ENCODE measurements around the gene CSKMT. TPM values are rescaled to one million over a fixed set of nuclear protein-coding genes. Genes with fewer than 3 reads are reported as not detected.

CSKMT gene
- total and polyA plus RNA-seq, 8 donors: 5.1 to 21.8 (median 6.5) TPM

- Histone ChIP-seq H3K27me3 (no peaks in the 10 kb centered on the region), H3K9me3 (no peaks in the 10 kb centered on the region), H3K27ac (no peak overlapping the region), H3K4me3 (peak overlapping the region in 1 of 2 donors; percentile 92), H3K36me3 (peaks cover 0 to 51% of the 10 kb centered on the region in 2 donors), H3K4me1 (peaks cover 18 to 48% of the 10 kb centered on the region in 2 donors)
- DNase-seq (peak in 1 of 4 donors; percentile 54), ATAC-seq (no peak)
- TF ChIP-seq CTCF (IDR thresholded peaks at IDR 0.05): no peak
- intact Hi-C loops (cut with DNase I): no loop called here
Observed at GRCh38 chr11:62677714-62678113, 12.6 kb downstream of the CSKMT start.

GRCh38 chr11:62678433-62678769 lies 13.3 kb downstream of the CSKMT start:
- TF ChIP-seq CTCF (IDR thresholded peaks at IDR 0.05): no peak
- intact Hi-C loops (cut with DNase I): no loop called here
- Histone ChIP-seq H3K9me3 (no peaks in the 10 kb centered on the region), H3K27me3 (no peaks in the 10 kb centered on the region), H3K27ac (peak overlapping the region; percentile 79 to 94), H3K4me3 (peak overlapping the region; percentile 92 to 94), H3K36me3 (peaks cover 0 to 46% of the 10 kb centered on the region in 2 donors), H3K4me1 (peaks cover 15 to 41% of the 10 kb centered on the region in 2 donors)
- DNase-seq (no peak), ATAC-seq (no peak)

GRCh38 chr11:62678770-62679696 lies 13.9 kb downstream of the CSKMT start, which contains the start of gene UBXN1:
UBXN1 (minus strand) TSS chr11:62679073; CDS start chr11:62678923, 150 bp downstream.
- Histone ChIP-seq H3K36me3 (peaks cover 0 to 39% of the 10 kb centered on the region in 2 donors), H3K4me3 (peak within 1 kb of the TSS; percentile 92 to 94), H3K9me3 (no peaks in the 10 kb centered on the region), H3K27ac (peak within 1 kb of the TSS; percentile 79 to 94), H3K27me3 (no peaks in the 10 kb centered on the region), H3K4me1 (peaks cover 15 to 36% of the 10 kb centered on the region in 2 donors)
- TF ChIP-seq CTCF (IDR thresholded peaks at IDR 0.05): no peak
- ATAC-seq (peak; percentile 92), DNase-seq (peak; percentile 89 to 95 (median 92))
- intact Hi-C loops (cut with DNase I): no loop called here

- Histone ChIP-seq H3K4me1 (peaks cover 15 to 36% of the 10 kb centered on the region in 2 donors), H3K27ac (peak overlapping the region in 1 of 2 donors; percentile 7), H3K36me3 (peaks cover 0 to 21% of the 10 kb centered on the region in 2 donors), H3K4me3 (no peak overlapping the region), H3K27me3 (no peaks in the 10 kb centered on the region), H3K9me3 (no peaks in the 10 kb centered on the region)
- ATAC-seq (peak; percentile 80), DNase-seq (peak in 1 of 4 donors; percentile 41)
- peak; percentile 32 to 36 for TF ChIP-seq CTCF (IDR thresholded peaks at IDR 0.05)
- intact Hi-C loops (cut with DNase I): no loop called here
Observed at GRCh38 chr11:62680825-62681240, 15.7 kb downstream of the CSKMT start.

- Histone ChIP-seq H3K4me1 (peaks cover 15 to 25% of the 10 kb centered on the region in 2 donors), H3K27me3 (peaks cover 3 to 14% of the 10 kb centered on the region in 2 donors), H3K36me3 (peaks cover 0 to 5% of the 10 kb centered on the region in 2 donors), H3K4me3 (no peak overlapping the region), H3K27ac (no peak overlapping the region), H3K9me3 (no peaks in the 10 kb centered on the region)
- peak in 1 of 4 donors; percentile 19 for DNase-seq
- TF ChIP-seq CTCF (IDR thresholded peaks at IDR 0.05): no peak
- intact Hi-C loops (cut with DNase I): no loop called here
- no peak for ATAC-seq
Observed at GRCh38 chr11:62682518-62682917, 17.4 kb downstream of the CSKMT start.
